ENCODE results near the gene TEC.

DNA sequence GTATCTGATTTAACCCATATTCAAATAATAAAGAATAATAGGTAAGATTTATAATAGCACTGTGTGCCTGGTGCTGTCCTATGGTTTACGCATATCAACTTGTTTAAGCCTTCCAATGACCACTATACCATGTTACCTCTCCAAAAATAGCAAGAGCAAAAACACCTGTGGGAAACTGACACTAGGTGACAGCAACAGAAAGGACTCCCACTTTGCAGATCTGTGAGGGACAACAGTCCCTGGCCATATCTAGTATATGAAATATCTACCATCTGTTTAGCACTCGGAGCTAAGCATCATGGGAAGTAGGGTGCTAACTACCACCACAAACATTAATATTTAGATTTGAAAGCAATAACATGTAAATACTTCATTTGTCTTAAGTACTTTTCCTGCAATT, 79.9 kb downstream of the TEC start:
- TF ChIP-seq, protein P1, sequence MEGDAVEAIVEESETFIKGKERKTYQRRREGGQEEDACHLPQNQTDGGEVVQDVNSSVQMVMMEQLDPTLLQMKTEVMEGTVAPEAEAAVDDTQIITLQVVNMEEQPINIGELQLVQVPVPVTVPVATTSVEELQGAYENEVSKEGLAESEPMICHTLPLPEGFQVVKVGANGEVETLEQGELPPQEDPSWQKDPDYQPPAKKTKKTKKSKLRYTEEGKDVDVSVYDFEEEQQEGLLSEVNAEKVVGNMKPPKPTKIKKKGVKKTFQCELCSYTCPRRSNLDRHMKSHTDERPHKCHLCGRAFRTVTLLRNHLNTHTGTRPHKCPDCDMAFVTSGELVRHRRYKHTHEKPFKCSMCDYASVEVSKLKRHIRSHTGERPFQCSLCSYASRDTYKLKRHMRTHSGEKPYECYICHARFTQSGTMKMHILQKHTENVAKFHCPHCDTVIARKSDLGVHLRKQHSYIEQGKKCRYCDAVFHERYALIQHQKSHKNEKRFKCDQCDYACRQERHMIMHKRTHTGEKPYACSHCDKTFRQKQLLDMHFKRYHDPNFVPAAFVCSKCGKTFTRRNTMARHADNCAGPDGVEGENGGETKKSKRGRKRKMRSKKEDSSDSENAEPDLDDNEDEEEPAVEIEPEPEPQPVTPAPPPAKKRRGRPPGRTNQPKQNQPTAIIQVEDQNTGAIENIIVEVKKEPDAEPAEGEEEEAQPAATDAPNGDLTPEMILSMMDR (IDR thresholded peaks at IDR 0.05 in 4 of 5, conservative IDR thresholded peaks at IDR 0.05 in 1 of 5): no peak
- no peak for TF ChIP-seq POLR2A (IDR thresholded peaks at IDR 0.05)

Measured in gastrocnemius medialis (tissue), 4 donors.